Sigmoid colon (tissue), 7 donors: ENCODE results near the gene PIGT. TPM values are rescaled to one million over a fixed set of nuclear protein-coding genes. Genes with fewer than 3 reads are reported as not detected.

ENCODE experiments used
- DNase-seq: peaks from one replicate; pipeline ENCODE4 v3.0.0-alpha.2; 2019
- H3K27ac ChIP-seq, 4 donors: fragments of 200-600 bp; sonication (generic); one replicate each; pipeline ENCODE4 v1.5.1; 2016 to 2019; ENCODE audit warnings: mild to moderate bottlenecking in 1 of 4
- H3K27me3 ChIP-seq, 3 donors: fragments of 200-600 bp; sonication (generic); one replicate each; pipeline ENCODE4 v1.5.1; 2019; ENCODE audit warnings: mild to moderate bottlenecking in 1 of 3
- H3K36me3 ChIP-seq, 4 donors: fragments of 200-600 bp; sonication (generic); one replicate each; pipeline ENCODE4 v1.5.1; 2016 to 2019
- H3K4me1 ChIP-seq, 4 donors: fragments of 200-600 bp; sonication (generic); one replicate each; pipeline ENCODE4 v1.5.1; 2017 to 2019
- H3K4me3 ChIP-seq, 4 donors: fragments of 200-600 bp; sonication (generic); one replicate each; pipeline ENCODE4 v1.5.1; 2017 to 2019; ENCODE audit warnings: mild to moderate bottlenecking in 2 of 4, moderate library complexity in 1 of 4
- H3K9me3 ChIP-seq, 4 donors: fragments of 200-600 bp in 3 of 4; sonication (generic) in 3 of 4; one replicate each; pipeline versions ENCODE4 v1.5.1 to v1.6.1; 2013 to 2019
- EP300 ChIP-seq, 4 donors: sonication (generic); formaldehyde crosslinking; IDR thresholded peaks; one replicate each; pipeline ENCODE4 v1.6.1; 2017; ENCODE audit warnings: antibody characterized with exemption in 4 of 4
- POLR2A ChIP-seq, 2 donors: fragments of 450-650 bp; IDR thresholded peaks; one replicate each; pipeline ENCODE4 v1.6.1; 2016; ENCODE audit warnings: antibody characterized with exemption in 2 of 2, mild to moderate bottlenecking in 2 of 2, moderate library complexity in 2 of 2
- POLR2AphosphoS5 ChIP-seq, 4 donors: sonication (generic); formaldehyde crosslinking; IDR thresholded peaks; one replicate each; pipeline ENCODE4 v1.6.1; 2017; ENCODE audit warnings: antibody characterized with exemption in 4 of 4
- whole genome bisulfite sequencing, 2 donors: extraction: QIAGEN DNeasy Blood & Tissue Kit; methylation state at CpG; one replicate each; pipeline ENCODE4 v1.1.7; 2013; 5-methylcytosine and 5-hydroxymethylcytosine counted together
- intact Hi-C: fragments of 100-400 bp; cut with DNase I; formaldehyde crosslinking; loops from one replicate; pipeline ENCODE4 v1.15.1; 2023
- polyA plus RNA-seq, 3 donors: library from polyadenylated mRNA; stranded (reverse); fragments of 200-250 nt; gene quantifications; one replicate each; pipeline ENCODE4 v1.2.3, GENCODE V29; 2013
- total RNA-seq, 4 donors: library from RNA; depleted of rRNA; stranded (reverse); fragments of >200 nt; gene quantifications; one replicate each; pipeline ENCODE4 v1.1.0, GENCODE V29; 2016
- TF ChIP-seq, protein P1 (sequence below), 4 experiments: fragments of 450-650 bp in 3 of 4; fragments of 200-600 bp in 1 of 4; IDR thresholded peaks; one replicate each; pipeline ENCODE4 v1.5.1; 2016 to 2019; ENCODE audit warnings: antibody characterized with exemption in 4 of 4, mild to moderate bottlenecking in 3 of 4, moderate library complexity in 2 of 4
- donor health status: healthy with polysubstance abuse.
- donor health status: Bipolar disorder and iron deficiency.
- donor health status: healthy.

The PIGT gene
- total and polyA plus RNA-seq, 7 donors: 33.0 to 98.7 (median 51.6) TPM

DNA sequence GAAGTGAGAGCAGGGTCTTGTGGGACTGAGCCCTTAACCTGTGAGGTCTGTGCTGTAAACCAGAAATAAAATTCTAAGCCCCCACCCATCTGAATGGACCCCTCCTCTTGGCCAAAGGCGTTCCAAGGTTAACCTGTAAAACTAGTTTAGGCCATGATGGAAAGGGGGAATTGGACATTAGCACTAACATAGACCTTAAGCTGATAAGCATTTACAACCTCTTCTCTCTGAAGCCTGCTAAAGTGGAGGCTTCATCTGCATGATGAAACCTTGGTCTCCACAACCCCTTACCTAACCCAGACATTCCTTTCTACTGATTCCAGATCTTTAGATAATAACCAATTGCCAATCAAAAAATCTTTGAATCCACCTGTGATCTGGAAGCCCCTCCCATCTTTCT, 25.8 kb downstream of the PIGT start:
- Histone ChIP-seq H3K27me3 (no peaks in the 10 kb centered on the region), H3K4me1 (peaks cover 0 to 31% (median 8%) of the 10 kb centered on the region in 4 donors), H3K4me3 (no peak overlapping the region), H3K36me3 (peaks cover 0 to 13% (median 0%) of the 10 kb centered on the region in 4 donors), H3K9me3 (no peaks in the 10 kb centered on the region), H3K27ac (no peak overlapping the region)
- TF ChIP-seq, protein P1, sequence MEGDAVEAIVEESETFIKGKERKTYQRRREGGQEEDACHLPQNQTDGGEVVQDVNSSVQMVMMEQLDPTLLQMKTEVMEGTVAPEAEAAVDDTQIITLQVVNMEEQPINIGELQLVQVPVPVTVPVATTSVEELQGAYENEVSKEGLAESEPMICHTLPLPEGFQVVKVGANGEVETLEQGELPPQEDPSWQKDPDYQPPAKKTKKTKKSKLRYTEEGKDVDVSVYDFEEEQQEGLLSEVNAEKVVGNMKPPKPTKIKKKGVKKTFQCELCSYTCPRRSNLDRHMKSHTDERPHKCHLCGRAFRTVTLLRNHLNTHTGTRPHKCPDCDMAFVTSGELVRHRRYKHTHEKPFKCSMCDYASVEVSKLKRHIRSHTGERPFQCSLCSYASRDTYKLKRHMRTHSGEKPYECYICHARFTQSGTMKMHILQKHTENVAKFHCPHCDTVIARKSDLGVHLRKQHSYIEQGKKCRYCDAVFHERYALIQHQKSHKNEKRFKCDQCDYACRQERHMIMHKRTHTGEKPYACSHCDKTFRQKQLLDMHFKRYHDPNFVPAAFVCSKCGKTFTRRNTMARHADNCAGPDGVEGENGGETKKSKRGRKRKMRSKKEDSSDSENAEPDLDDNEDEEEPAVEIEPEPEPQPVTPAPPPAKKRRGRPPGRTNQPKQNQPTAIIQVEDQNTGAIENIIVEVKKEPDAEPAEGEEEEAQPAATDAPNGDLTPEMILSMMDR (IDR thresholded peaks at IDR 0.05): no peak
- TF ChIP-seq POLR2AphosphoS5 (IDR thresholded peaks at IDR 0.05) (no peak), POLR2A (IDR thresholded peaks at IDR 0.05) (no peak), EP300 (IDR thresholded peaks at IDR 0.05) (no peak)
- intact Hi-C loops: no loop called here
- DNase-seq: no peak
- WGBS, 2 donors: 43 to 73% methylated on average over 1 of the region's 1 CpG

GRCh38 chr20:45444050-45444449, 28.1 kb downstream of the PIGT start:
- peak overlapping the region in 2 of 4 donors; percentile 94 to 95 for H3K27ac ChIP-seq
- intact Hi-C loops: no loop called here
- H3K27me3 ChIP-seq: no peaks in the 10 kb centered on the region
- H3K9me3 ChIP-seq: no peaks in the 10 kb centered on the region
- peaks cover 0 to 13% (median 0%) of the 10 kb centered on the region in 4 donors for H3K36me3 ChIP-seq
- peaks cover 0 to 43% (median 21%) of the 10 kb centered on the region in 4 donors for H3K4me1 ChIP-seq
- no peak for DNase-seq
- peak overlapping the region in 2 of 4 donors; percentile 45 to 54 for H3K4me3 ChIP-seq
- TF ChIP-seq POLR2AphosphoS5 (IDR thresholded peaks at IDR 0.05): no peak
- no peak for TF ChIP-seq EP300 (IDR thresholded peaks at IDR 0.05)
- no peak for TF ChIP-seq POLR2A (IDR thresholded peaks at IDR 0.05)
- TF ChIP-seq, protein P1 (IDR thresholded peaks at IDR 0.05): no peak

DNA sequence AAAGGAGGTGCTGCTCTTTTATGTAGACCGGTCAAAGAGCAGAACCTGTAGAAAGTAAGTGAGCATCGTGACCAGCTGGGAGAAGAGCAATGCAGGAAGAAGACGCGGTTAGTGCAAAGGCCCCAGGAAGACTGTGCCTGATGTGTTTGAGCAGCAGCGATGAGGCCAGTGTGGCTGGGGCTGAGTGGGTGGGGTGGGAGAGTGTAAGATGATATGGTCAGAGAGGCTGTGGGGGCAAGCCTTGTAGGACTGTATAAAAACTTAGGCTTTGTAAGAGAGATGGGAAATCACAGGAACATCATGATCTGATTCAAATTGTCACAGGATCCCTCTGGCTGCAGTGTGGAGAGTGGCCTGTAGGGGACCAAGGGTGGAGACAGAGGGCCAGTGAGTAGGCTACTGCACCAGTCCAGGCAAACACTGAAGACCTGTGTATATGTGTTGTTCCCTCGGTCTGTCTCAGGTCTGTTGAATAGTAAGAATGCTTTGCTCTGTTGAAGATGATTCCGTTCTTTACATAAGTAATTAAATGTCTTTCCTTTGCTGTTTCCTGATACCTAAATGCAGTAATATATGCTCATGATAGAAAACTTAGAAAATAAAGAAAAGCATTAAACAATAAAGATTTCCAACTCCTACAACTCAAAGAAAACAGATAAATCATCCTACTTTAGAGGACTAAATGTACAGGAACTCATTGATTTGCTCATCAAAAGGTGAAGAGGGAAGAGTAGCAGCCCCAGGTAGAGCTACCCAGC, 30.0 kb downstream of the PIGT start:
- H3K4me1 ChIP-seq: peaks cover 3 to 59% (median 32%) of the 10 kb centered on the region in 4 donors
- intact Hi-C loops: loop anchor here (2.0 to 5.0 kb wide), 2 partner anchors 39 to 109 kb away; no protein-coding TSS in a partner anchor
- H3K4me3 ChIP-seq: peak overlapping the region; percentile 26 to 54 (median 42)
- peak overlapping the region in 3 of 4 donors; percentile 89 to 95 (median 94) for H3K27ac ChIP-seq
- H3K36me3 ChIP-seq: peaks cover 0 to 13% (median 0%) of the 10 kb centered on the region in 4 donors
- peak in 2 of 4 donors; percentile 50 to 68 for TF ChIP-seq POLR2AphosphoS5 (IDR thresholded peaks at IDR 0.05)
- no peak for TF ChIP-seq POLR2A (IDR thresholded peaks at IDR 0.05)
- TF ChIP-seq, protein P1 (IDR thresholded peaks at IDR 0.05): peak in 2 of 4 experiments; percentile 35 to 40
- no peak for TF ChIP-seq EP300 (IDR thresholded peaks at IDR 0.05)
- no peaks in the 10 kb centered on the region for H3K27me3 ChIP-seq
- 71 to 75% methylated on average over 7 of the region's 7 CpGs for WGBS, 2 donors
- DNase-seq: no peak
- no peaks in the 10 kb centered on the region for H3K9me3 ChIP-seq

DNA sequence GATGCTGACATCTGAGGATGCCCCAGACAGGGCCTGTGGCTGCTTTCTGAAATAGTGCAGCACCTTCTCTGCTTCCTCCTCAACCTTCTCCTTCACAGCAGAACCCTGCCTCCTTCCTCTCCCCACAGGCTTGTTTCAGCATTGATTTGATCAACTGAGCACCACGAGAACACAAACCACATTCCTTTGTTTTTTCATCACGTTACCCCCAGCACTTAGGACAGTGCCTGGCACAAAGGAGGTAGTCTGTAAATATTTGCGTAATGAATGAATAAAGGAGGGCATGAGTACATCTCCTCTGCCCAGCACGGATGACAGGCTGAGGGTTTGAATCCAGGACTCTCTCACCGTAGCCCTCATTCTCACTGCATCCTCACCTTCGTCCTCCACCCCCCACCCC, 32.3 kb downstream of the PIGT start:
- H3K27me3 ChIP-seq: no peaks in the 10 kb centered on the region
- peaks cover 3 to 48% (median 36%) of the 10 kb centered on the region in 4 donors for H3K4me1 ChIP-seq
- intact Hi-C loops: loop anchor here (2.0 to 5.0 kb wide), 2 partner anchors 23 to 111 kb away; no protein-coding TSS in a partner anchor
- 65 to 66% methylated on average over 6 of the region's 6 CpGs for WGBS, 2 donors
- DNase-seq: no peak
- TF ChIP-seq, protein P1 (IDR thresholded peaks at IDR 0.05): no peak
- TF ChIP-seq POLR2AphosphoS5 (IDR thresholded peaks at IDR 0.05): peak; percentile 75 to 93 (median 84)
- peak; percentile 15 to 94 (median 56) for TF ChIP-seq EP300 (IDR thresholded peaks at IDR 0.05)
- peak; percentile 28 to 73 for TF ChIP-seq POLR2A (IDR thresholded peaks at IDR 0.05)
- no peaks in the 10 kb centered on the region for H3K9me3 ChIP-seq
- peak overlapping the region in 3 of 4 donors; percentile 38 to 54 (median 45) for H3K4me3 ChIP-seq
- H3K36me3 ChIP-seq: peaks cover 0 to 10% (median 0%) of the 10 kb centered on the region in 4 donors
- H3K27ac ChIP-seq: peak overlapping the region in 3 of 4 donors; percentile 89 to 95 (median 94)
